Keratinocyte (primary cell): ENCODE results near the gene KRTAP2-2.

Source experiments
- CTCF ChIP-seq, 3 experiments: IDR thresholded peaks in 1 of 3; conservative IDR thresholded peaks in 1 of 3; optimal IDR thresholded peaks in 1 of 3; 2 replicates in 2 of 3; 3 replicates in 1 of 3; pipeline versions ENCODE3 to v1.5.1; 2011; ENCODE audit warnings: low read length in 3 of 3, mild to moderate bottlenecking in 3 of 3, moderate library complexity in 2 of 3, control low read depth in 1 of 3, inconsistent platforms in 1 of 3; ENCODE audit not compliant: insufficient read depth in 2 of 3; ENCODE audit errors: extremely low read depth in 1 of 3
- EZH2 ChIP-seq: IDR thresholded peaks from one replicate; pipeline ENCODE4 v1.6.1; 2012; ENCODE audit warnings: inconsistent platforms, mild to moderate bottlenecking, low read length, moderate library complexity

- TF ChIP-seq CTCF (optimal IDR thresholded peaks at IDR 0.05 in 1 of 3, IDR thresholded peaks at IDR 0.05 in 1 of 3, conservative IDR thresholded peaks at IDR 0.05 in 1 of 3; ENCODE audit: extremely low read depth in 1 of 3, insufficient read depth in 2 of 3, low read length in 3 of 3) (no peak), EZH2 (no peak)
These were observed 12.3 kb upstream of the KRTAP2-2 start for GRCh38 chr17:41067281-41067680.
